K562 (cell line): ENCODE data around the gene NDN. TPM values are rescaled to one million over a fixed set of nuclear protein-coding genes. Genes with fewer than 3 reads are reported as not detected.

Experiments
- ATAC-seq: fragments of 200-7000 bp; cut with Tn5 transposase; 3 replicates; pipeline ENCODE4 v1.9.1; 2020; ENCODE audit warnings: moderate library complexity
- BruUV-seq: library from RNA; stranded (reverse); fragments of 400-500 nt; replicated peaks from 2 replicates; lab custom pipeline; 2021; lab: Mats Ljungman, UMichigan
- CTCF ChIA-PET: fragments of 300-600 bp; formaldehyde crosslinking; extraction: SDS; loops from one replicate; lab custom pipeline; 2021; ENCODE audit warnings: low intra/inter-chr PET ratio; lab: Yijun Ruan, JAX
- POLR2A ChIA-PET: fragments of 300-600, 350-650 bp; sonication (Branson Sonifier 250); formaldehyde crosslinking; extraction: SDS; loops from one replicate; lab custom pipeline; 2021; ENCODE audit warnings: antibody characterized with exemption, inconsistent platforms; lab: Yijun Ruan, JAX
- DNase-seq, 4 experiments: peaks; one replicate each; pipeline versions ENCODE4 v3.0.0 to v3.0.0-alpha.2; 2011 to 2018; ENCODE audit warnings: low spot score in 3 of 4, mixed read lengths in 3 of 4; ENCODE audit errors: extremely low read depth in 1 of 4
- FAIRE-seq: peaks from 2 replicates; lab custom pipeline; 2011; peaks lifted over from hg19 to GRCh38; lab: Jason Lieb, UNC
- H2AFZ ChIP-seq: 2 replicates; pipeline ENCODE4 v1.6.0; 2011; ENCODE audit warnings: low read depth, low read length, control low read depth, inconsistent platforms
- H3K27ac ChIP-seq: fragments of 200-600 bp; 3 replicates; pipeline ENCODE4 v1.8.0; 2011; ENCODE audit warnings: low read depth, mild to moderate bottlenecking, control low read depth, inconsistent platforms, low read length, moderate library complexity, mixed read lengths; ENCODE audit errors: extremely low read depth
- H3K27me3 ChIP-seq, 2 experiments: fragments of 300-600 bp in 1 of 2; 2 replicates in 1 of 2; 3 replicates in 1 of 2; pipeline versions ENCODE4 v1.6.0 to v1.8.0; 2011; ENCODE audit warnings: inconsistent platforms in 2 of 2, low read length in 2 of 2, mild to moderate bottlenecking in 1 of 2, mixed read lengths in 1 of 2, moderate library complexity in 1 of 2; ENCODE audit not compliant: control insufficient read depth in 2 of 2, insufficient read depth in 2 of 2
- H3K36me3 ChIP-seq: fragments of 300-600 bp; 3 replicates; pipeline ENCODE4 v1.8.0; 2011; ENCODE audit warnings: mild to moderate bottlenecking, low read length, inconsistent platforms; ENCODE audit not compliant: control insufficient read depth, insufficient read depth
- H3K4me1 ChIP-seq, 2 experiments: fragments of 200-600 bp in 1 of 2; replicated peaks in 1 of 2; 2 replicates in 1 of 2; 3 replicates in 1 of 2; pipeline versions ENCODE4 v1.5.1 to v1.8.0; 2011; ENCODE audit warnings: inconsistent platforms in 2 of 2, low read length in 2 of 2, mild to moderate bottlenecking in 1 of 2, mixed read lengths in 1 of 2, moderate library complexity in 1 of 2; ENCODE audit not compliant: control insufficient read depth in 2 of 2, insufficient read depth in 2 of 2
- H3K4me2 ChIP-seq: 2 replicates; pipeline ENCODE4 v1.6.1; 2011; ENCODE audit warnings: low read length, control low read depth, inconsistent platforms, mixed read lengths; ENCODE audit not compliant: insufficient read depth
- H3K4me3 ChIP-seq: fragments of 200-600 bp; sonication (generic), shearing (Covaris generic); 2 replicates; pipeline ENCODE4 v1.5.1; 2016; ENCODE audit warnings: control low read depth, inconsistent platforms
- H3K79me2 ChIP-seq: fragments of 200-600 bp; 3 replicates; pipeline ENCODE4 v1.8.0; 2011; ENCODE audit warnings: low read length, inconsistent platforms; ENCODE audit not compliant: control insufficient read depth, insufficient read depth
- H3K9ac ChIP-seq, 2 experiments: 2 replicates each; pipeline versions ENCODE4 v1.6.0 to v1.6.1; 2011; ENCODE audit warnings: low read depth in 2 of 2, low read length in 2 of 2, control low read depth in 1 of 2, inconsistent platforms in 1 of 2, mild to moderate bottlenecking in 1 of 2, mixed read lengths in 1 of 2; ENCODE audit not compliant: insufficient read depth in 1 of 2
- H3K9me1 ChIP-seq: one replicate; pipeline ENCODE4 v1.6.0; 2011; ENCODE audit warnings: inconsistent platforms, mild to moderate bottlenecking, low read length, moderate library complexity; ENCODE audit not compliant: control insufficient read depth, insufficient read depth
- H3K9me3 ChIP-seq: replicated peaks from 2 replicates; pipeline ENCODE4 v1.5.1; 2011; ENCODE audit warnings: low read depth, low read length, inconsistent platforms; ENCODE audit not compliant: control insufficient read depth, insufficient read depth
- H4K20me1 ChIP-seq: replicated peaks from 2 replicates; pipeline ENCODE4 v1.6.1; 2011; ENCODE audit warnings: low read length, inconsistent platforms, mixed read lengths; ENCODE audit not compliant: control insufficient read depth, insufficient read depth
- CTCF ChIP-seq, 3 experiments: IDR thresholded peaks in 2 of 3; conservative IDR thresholded peaks in 1 of 3; 2 replicates each; pipeline ENCODE4 v1.5.1; 2011 to 2012; ENCODE audit warnings: low read length in 3 of 3, mild to moderate bottlenecking in 3 of 3, control low read depth in 2 of 3, improper control_type of control experiment in 1 of 3, inconsistent platforms in 1 of 3, low read depth in 1 of 3, mixed read lengths in 1 of 3, moderate library complexity in 1 of 3; ENCODE audit not compliant: insufficient read depth in 2 of 3
- RAD21 ChIP-seq, 2 experiments: fragments of 250-450 bp in 1 of 2; fragments of 450-650 bp in 1 of 2; sonication (Bioruptor Pico) in 1 of 2; formaldehyde crosslinking in 1 of 2; IDR thresholded peaks in 1 of 2; conservative IDR thresholded peaks in 1 of 2; 2 replicates each; pipeline versions ENCODE4 v1.4.0 to v1.8.0; 2020 to 2022; ENCODE audit warnings: mild to moderate bottlenecking in 2 of 2, moderate library complexity in 1 of 2
- ZEB2 ChIP-seq: fragments of 450-650 bp; IDR thresholded peaks from 2 replicates; pipeline ENCODE4 v1.6.1; 2016
- WGBS: fragments of 100-300 bp; shearing (Covaris generic); methylation state at CpG from one replicate; pipeline ENCODE4 v1.1.6; 2016; ENCODE audit warnings: low coverage, mixed read lengths; ENCODE audit not compliant: insufficient coverage; ENCODE audit errors: missing lambda C conversion rate; 5-methylcytosine and 5-hydroxymethylcytosine counted together
- in situ Hi-C: fragments of 300-500 bp; cut with MboI; formaldehyde crosslinking; loops from 4 replicates; pipeline ENCODE4 v1.15.0; 2018; ENCODE audit warnings: inconsistent platforms, mixed read lengths
- intact Hi-C: fragments of 100-400 bp; cut with micrococcal nuclease; formaldehyde crosslinking; loops from 2 replicates; pipeline ENCODE4 v1.14.2; 2022
- polyA plus RNA-seq, 8 experiments: library from polyadenylated mRNA; depleted of rRNA in 4 of 8; stranded (reverse) in 5 of 8; unstranded in 3 of 8; fragments of >200 nt; fragmentation: Nextera tagmentation in 2 of 8; fragmentation: Illumina TruSeq in 1 of 8; extraction: Ambion mirVana in 2 of 8; extraction: Trizol in 1 of 8; gene quantifications; 2 replicates each; pipeline versions ENCODE4 v1.2.1 to v1.2.3, GENCODE V29; 2011 to 2014; ENCODE audit warnings: inconsistent platforms in 1 of 8, missing spikeins in 1 of 8
- total RNA-seq, 7 experiments: library from RNA; depleted of rRNA in 6 of 7; stranded (reverse); fragments of >200 nt in 6 of 7; fragmentation: Illumina TruSeq in 2 of 7; extraction: Trizol in 2 of 7; gene quantifications; 2 replicates each; pipeline versions ENCODE4 v1.2.1 to v1.2.3, GENCODE V29; 2011 to 2021; ENCODE audit warnings: low replicate concordance in 1 of 7

The NDN gene
- total and polyA plus RNA-seq, 9 of the 15 experiments (the other 6 are each of a cell fraction or from before 2014, with no cell fraction given): 0.52 to 5.7 (median 2.1) TPM

GRCh38 chr15:23645371-23646164 is 41.5 kb downstream of the NDN start:
- 7% methylated on average over 22 of the region's 40 CpGs for WGBS
- intact Hi-C loops: loop anchor here (10.0 kb wide), 1 partner anchor 1859 kb away; no protein-coding TSS in a partner anchor

More at GRCh38 chr15:23645371-23646164, 41.5 kb downstream of the NDN start:
- Histone ChIP-seq H3K4me1 (peaks cover 0 to 15% of the 10 kb centered on the region in 2 experiments; a peak in 2 of 5 replicates), H3K9me1 (no peaks in the 10 kb centered on the region), H3K27ac (no peak overlapping the region), H2AFZ (no peak overlapping the region), H3K27me3 (peaks cover 0 to 28% of the 10 kb centered on the region in 2 experiments; a peak in 2 of 5 replicates), H3K4me3 (no peak overlapping the region), H3K4me2 (no peak overlapping the region), H3K9me3 (no peaks in the 10 kb centered on the region), H3K9ac (no peak overlapping the region), H3K36me3 (no peaks in the 10 kb centered on the region), H3K79me2 (no peaks in the 10 kb centered on the region), H4K20me1 (no peaks in the 10 kb centered on the region)
- BruUV-seq: no TSS peak
- CTCF ChIA-PET: no interaction called here
- FAIRE-seq: no peak
- in situ Hi-C loops: loop anchor here (10.0 kb wide), 1 partner anchor 219 kb away; no protein-coding TSS in a partner anchor
- peak; percentile 72 for ATAC-seq
- TF ChIP-seq ZEB2: no peak
- peak; percentile 44 to 47 (median 46); a peak in 5 of 6 replicates for TF ChIP-seq CTCF (IDR thresholded peaks at IDR 0.05 in 2 of 3, conservative IDR thresholded peaks at IDR 0.05 in 1 of 3; ENCODE audit: insufficient read depth in 2 of 3, low read depth in 1 of 3, low read length in 3 of 3)
- TF ChIP-seq RAD21 (CRISPR knock-in tag; conservative IDR thresholded peaks at IDR 0.05 in 1 of 2, IDR thresholded peaks at IDR 0.05 in 1 of 2): peak; percentile 16 to 56; a peak in 3 of 4 replicates
- POLR2A ChIA-PET: interaction anchor here (0.6 kb wide), 1 partner anchor 606 kb away, joined by 4 read pairs; the partner anchor contains the start of gene TUBGCP5
- peak in 2 of 4 experiments; percentile 17 to 20 for DNase-seq
